NT2/D1 (cell line): Measurements from ENCODE around the gene ZAP70.

Source experiments
- SUZ12 ChIP-seq: IDR thresholded peaks from 2 replicates; pipeline ENCODE4 v1.6.1; 2011; ENCODE audit not compliant: insufficient read length, insufficient read depth; ENCODE audit errors: extremely low read depth
- YY1 ChIP-seq: IDR thresholded peaks from 2 replicates; pipeline ENCODE4 v1.6.1; 2011; ENCODE audit not compliant: insufficient read length, insufficient read depth

DNA sequence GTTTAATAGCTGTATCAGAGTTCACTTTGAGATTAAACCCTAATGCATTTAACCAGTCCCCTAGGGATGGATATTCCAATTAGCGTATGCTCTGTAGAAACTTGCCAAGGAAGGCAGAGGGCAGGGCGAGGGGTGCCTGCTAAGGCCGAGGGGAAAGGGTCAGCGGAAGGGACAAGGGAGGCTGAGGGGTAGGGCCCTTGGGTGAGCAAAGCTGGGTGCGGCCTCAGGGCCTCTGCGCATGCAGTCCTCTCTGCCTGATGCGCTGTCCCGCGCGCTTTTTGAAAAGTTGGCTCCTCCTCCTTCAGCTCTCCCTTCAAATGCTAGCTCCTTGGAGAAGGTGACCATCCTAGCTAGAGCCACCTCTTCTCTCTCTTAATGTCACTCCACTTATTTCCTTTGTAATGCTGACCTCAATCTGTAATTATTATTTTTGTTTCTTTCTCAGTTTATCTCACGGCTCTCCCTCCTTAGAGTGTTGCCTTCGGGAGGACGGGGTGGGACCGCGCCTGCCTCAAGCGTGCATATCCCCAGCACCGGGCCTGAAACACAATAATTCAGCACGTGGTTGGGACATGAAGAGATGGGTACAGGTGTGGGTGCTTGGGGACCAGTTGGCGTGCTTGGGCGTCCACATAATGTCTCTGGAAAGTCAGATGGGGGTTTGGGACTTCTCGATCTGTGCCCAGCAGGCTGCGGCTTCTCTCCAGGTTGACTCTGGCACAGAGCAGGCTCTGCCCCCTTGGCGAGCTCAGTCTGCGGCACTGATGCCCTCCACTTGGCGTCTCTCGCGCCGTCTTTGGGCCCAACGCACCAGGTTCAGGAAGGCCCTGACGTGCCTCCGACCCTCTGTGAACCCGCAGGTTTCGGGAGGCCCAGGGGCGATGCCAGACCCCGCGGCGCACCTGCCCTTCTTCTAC lies 10.0 kb downstream of the ZAP70 start:
- no peak for TF ChIP-seq SUZ12
- TF ChIP-seq YY1 = no peak
